AG08395 (cell line): ENCODE data around the gene SETDB2.
"Not testable (repeated sequence)": the region's sequence is repeated elsewhere in the genome, so short reads cannot be mapped to it uniquely, and the experiment has no call there.

Experiments
- DNase-seq: peaks from one replicate; pipeline ENCODE4 v3.0.0; 2012; ENCODE audit warnings: mixed read lengths, low spot score

Gene SETDB2

GRCh38 chr13:49464621-49465325 lies 20.7 kb downstream of the SETDB2 start:
- no peak for DNase-seq

GRCh38 chr13:49466292-49466838 lies 22.3 kb downstream of the SETDB2 start:
- no peak for DNase-seq

DNA sequence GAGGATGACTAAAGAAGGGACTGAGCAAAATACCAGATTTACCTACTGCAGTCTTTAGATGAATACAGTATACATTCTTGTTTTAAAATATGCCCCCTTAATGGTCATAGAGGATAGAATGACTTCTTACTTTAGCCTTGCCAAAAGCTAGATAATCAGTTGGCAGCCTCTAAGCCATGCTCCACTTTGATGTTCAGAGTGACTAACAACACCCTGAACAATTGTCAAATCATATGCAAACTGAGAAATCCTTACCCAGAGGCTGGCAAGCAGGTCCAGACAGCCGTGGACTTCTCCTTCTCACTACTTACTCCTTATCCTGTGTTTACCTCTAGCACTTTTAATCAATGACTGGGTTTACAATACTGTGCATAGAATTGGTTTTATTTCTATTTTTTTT lies 28.1 kb downstream of the SETDB2 start:
- DNase-seq = no peak

DNA sequence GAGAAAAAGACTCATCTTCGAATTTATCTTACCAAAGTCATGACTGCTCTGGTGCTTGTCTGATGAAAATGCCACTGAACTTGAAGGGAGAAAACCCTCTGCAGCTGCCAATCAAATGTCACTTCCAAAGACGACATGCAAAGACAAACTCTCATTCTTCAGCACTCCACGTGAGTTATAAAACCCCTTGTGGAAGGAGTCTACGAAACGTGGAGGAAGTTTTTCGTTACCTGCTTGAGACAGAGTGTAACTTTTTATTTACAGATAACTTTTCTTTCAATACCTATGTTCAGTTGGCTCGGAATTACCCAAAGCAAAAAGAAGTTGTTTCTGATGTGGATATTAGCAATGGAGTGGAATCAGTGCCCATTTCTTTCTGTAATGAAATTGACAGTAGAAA lies 32.5 kb downstream of the SETDB2 start:
- no peak for DNase-seq

DNA sequence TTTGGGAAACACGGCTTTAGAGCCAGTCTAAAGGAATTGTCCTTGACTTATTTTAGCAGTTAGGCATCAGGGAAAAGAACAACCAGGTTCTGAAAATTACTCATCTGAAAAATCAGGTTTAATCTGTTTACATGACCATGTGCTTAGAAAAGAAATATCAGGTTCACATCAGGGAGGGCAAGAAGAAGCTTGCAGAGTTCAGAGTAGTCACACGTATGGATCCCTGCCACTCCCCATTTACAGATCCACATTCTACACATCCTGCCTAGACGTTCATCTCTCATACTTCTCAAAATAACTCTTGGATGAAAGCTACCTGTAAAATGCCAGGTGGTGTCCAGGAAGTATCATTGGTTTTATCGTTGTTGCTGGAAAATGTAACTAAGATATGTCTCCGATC lies 37.7 kb downstream of the SETDB2 start:
- no peak for DNase-seq

DNA sequence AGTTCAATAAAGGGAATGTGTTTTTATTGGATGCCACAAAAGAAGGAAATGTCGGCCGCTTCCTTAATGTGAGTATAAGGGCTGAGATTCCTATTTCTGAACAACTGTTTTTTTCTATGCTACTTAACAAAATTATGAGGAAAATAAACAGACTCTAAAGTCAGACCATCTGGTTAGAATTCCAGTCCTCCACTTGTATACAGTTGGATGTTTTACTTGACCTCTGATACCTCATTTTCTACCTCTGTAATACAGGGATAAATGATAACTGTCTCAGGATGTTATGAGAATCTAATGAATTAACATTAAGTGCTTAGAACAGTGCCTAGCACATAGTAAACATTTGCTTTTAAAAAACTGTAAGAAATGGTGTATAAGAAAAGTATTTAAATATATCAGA lies 44.5 kb downstream of the SETDB2 start:
- DNase-seq = no peak

GRCh38 chr13:49494645-49495044 lies 50.6 kb downstream of the SETDB2 start:
- no peak for DNase-seq

DNA sequence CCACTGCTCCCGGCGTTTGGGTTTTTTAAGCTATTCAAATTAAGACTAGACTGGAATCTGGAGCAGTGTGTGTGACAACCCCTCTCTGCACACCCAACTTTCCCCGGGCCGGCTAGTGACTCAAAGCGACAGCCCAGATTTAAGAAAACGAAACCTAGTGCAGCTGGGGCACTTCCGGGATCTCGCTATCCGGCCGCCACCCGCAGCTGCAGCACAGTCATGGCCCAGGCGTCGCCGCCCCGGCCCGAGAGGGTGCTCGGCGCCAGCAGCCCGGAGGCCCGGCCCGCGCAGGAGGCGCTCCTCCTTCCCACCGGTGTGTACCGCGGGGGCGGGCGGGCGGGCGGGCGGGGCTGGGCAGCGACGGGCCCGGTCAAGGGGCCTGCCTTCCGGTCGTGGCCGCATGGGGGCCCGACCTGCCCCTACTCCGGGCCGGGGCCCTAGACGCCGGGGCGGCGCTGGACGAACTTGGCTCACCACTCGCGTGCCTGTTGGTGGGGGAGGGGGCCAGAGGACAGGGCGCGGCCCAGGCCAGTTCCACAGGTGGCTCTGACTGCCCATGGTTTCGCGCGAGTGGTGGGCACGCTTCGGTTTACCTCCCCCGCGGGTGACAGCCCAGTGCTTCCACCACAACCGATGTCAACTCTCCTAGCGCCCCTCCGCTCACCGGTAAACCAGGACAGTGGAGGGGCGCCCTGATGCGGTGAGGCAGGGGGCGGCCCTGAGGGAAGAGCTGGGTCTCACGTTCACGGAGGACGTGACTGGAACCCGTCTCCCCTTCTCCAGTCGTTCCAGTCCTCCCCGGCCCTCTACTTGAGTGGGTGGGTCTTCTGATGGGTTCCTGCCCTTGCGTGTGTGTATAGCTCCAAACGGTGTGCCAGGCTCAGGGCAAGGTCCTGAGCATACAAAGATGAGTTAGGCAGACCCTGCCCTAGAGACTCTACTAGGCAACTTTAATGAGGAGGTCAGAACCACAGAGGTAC lies 52.0 kb downstream of the SETDB2 start, which contains the start of gene PHF11:
Gene PHF11, plus strand, starts transcription at position 171 of the 980 bp plus-strand sequence. Its CDS starts 49 bp downstream, at position 220.
- peak; percentile 76 for DNase-seq

DNA sequence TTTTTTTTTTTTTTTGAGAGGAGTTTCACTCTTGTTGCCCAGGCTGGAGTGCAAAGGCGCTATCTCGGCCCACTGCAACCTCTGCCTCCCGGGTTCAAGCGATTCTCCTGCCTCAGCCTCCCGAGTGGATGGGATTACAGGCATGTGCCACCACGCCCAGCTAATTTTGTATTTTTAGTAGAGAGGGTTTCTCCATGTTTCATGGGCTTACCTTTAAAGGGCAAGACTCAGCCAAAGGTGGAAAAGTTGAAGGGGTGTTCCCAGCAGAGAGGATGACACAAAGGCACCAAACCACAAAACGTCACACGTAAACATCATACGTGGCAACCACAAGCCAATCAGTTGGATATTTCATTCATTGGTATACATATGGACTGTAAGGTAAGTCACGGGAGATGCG lies 52.8 kb downstream of the SETDB2 start:
- not testable (repeated sequence) for DNase-seq

DNA sequence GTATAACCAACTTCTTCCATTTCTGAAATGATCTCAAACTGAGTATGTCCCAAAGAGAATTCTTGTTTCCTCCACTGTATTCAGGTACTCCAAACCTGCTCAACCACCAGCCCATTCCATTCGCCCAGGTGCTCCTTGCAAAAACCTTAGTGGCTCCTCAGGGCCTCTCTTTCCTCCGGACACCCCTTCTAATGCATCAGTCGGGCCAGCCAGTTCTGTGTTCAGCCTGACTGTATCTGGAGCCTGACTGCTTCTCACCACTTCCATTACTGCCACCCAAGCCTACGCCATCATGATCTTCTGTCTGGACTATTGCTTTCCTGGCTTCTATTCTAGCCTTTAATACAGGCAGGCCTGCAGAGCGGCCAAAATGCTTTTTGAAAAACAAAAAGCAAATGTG lies 53.2 kb downstream of the SETDB2 start:
- no peak for DNase-seq

DNA sequence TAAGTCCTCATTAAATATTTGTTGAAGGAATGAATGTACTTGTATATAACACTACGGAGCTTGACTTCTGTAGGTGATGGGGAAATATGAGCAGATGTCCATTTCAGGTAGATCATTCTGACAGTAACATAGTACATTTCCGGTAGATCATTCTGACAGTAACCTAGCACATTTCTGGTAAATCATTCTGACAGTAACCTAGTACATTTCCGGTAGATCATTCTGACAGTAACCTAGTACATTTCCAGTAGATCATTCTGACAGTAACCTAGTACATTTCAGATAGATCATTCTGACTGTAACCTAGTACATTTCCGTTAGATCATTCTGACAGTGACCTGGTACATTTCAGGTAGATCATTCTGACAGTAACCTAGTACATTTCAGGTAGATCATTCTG lies 54.1 kb downstream of the SETDB2 start:
- DNase-seq = no peak

- peak; percentile 76 for DNase-seq
Measured at GRCh38 chr13:49499889-49500660, 56.0 kb downstream of the SETDB2 start.

- peak; percentile 48 for DNase-seq
Measured at GRCh38 chr13:49502954-49503353, 58.9 kb downstream of the SETDB2 start.

DNA sequence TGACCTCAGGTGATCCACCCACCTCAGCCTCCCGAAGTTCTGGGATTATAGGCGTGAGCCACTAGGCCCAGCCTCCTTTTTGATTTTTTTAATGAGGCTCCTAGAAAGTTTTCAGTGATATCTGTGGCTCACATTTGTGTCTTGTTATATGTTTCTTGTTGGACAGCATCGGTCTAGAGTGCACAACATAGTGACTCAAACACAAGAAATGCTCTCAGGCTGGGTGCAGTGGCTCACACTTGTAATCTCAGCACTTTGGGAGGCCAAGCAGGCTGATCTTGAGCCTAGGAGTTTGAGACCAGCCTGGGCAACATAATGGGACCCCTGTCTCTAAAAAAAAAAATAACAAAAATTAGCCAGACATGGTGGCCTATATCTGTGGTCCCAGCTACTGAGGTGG lies 59.9 kb downstream of the SETDB2 start:
- no peak for DNase-seq

- DNase-seq = no peak
Measured at GRCh38 chr13:49512578-49512977, 68.5 kb downstream of the SETDB2 start.

DNA sequence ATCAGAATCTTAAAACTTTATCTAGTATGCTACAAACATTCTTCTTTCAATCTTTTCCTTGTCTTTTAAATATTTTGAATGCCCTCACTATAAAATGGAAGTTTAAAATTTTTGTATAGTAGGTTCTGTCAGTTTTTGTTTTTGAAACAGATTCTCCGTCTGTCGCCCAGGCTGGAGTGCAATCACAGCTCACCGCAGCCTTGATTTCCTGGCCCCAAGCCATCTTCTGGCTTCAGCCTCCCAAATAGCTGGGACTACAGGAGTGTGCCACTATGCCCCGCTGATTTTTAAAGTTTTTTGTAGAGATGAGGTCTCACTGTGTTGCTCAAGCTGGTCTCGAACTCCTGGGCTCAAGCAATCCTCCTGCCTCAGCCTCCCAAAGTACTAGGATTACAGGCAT lies 72.4 kb downstream of the SETDB2 start:
- DNase-seq = no peak

DNA sequence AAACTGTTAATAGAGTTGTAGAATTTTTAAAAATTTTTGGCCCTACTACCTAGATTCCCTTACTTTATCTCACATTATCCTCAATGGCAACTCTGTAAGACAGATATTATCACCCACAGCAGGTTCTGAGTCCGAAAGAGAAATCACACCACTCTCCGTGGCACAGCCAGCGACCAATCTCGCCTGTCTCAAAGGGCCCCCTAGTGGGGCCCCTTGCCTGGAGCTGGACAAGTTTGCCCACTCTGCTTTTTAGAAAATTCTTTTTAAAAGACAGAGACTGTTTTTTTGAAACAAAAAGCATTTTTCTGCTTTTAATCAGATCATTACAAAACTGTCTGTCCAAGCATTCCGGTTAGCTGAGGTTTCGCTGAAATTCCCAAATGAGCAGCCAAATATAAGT lies 73.4 kb downstream of the SETDB2 start:
- no peak for DNase-seq

DNA sequence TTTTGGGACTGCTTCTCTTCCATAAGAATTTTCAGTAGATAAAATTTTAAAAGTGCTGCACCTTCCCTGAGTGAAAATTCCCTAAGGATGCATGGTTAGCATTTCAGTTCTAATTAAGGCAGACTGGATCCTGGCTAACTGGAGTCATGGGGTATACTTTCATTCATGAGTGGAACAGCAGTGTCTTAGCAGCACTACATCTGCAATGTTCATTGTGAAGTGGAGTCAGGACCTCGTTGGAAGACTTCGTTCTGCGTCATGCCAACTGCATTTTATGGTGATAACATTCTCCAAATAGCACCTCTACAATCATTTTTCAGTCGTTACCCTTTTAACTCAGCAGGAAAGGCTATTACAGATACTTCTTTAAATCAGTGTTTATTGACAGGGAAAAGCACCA lies 77.2 kb downstream of the SETDB2 start:
- DNase-seq = no peak

GRCh38 chr13:49524740-49525501 lies 80.8 kb downstream of the SETDB2 start:
- DNase-seq = no peak

DNA sequence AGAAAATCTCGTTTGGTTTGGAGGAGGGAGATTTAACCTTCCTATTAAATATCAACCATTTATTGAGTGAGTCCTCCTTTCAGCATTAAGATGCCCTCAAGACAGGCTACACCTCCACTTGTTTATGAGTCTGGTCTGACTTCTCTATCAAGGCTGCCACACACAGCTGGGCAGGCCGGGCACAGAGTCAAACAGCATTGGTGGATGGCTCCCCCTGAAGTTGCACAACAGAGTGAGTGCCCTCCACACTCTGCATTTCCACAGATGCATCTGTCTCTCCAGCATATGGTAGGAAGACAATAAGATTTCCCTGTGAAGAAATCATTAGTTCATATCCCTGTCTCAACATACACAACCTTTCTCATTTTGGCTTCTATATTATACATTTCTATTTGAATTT lies 83.0 kb downstream of the SETDB2 start:
- no peak for DNase-seq

DNA sequence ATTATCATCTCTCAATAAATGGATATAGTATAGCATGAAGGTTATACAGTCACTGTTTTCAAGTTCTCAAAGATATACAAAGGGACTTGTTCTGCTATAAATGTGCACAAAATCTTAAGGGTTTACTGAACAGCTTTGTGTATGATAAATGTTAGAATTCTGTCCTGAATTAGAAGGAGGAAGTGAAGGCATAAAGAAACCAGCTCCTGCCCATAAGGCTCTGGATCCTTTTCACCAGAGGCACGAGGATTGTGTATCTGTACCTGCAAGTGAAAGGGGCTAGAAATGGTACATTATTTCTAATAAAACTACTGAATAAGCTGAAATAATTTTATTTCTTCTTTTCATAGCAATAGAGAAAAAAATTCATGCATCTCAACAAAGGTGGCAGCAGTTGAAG lies 84.1 kb downstream of the SETDB2 start:
- no peak for DNase-seq
